K562 (cell line): Measurements from ENCODE around the gene PPM1G. TPM values are rescaled to one million over a fixed set of nuclear protein-coding genes. Genes with fewer than 3 reads are reported as not detected.
A peak's percentile ranks its signal among the peaks of the same experiment; 100 is the strongest.

Experiments used
- C11orf30 ChIP-seq: fragments of 450-650 bp; IDR thresholded peaks from 2 replicates; pipeline ENCODE4 v1.6.1; 2016; ENCODE audit warnings: low read depth, mild to moderate bottlenecking
- CBX8 ChIP-seq: fragments of 200-600 bp; sonication (generic); IDR thresholded peaks from 2 replicates; pipeline ENCODE4 v1.6.1; 2012; ENCODE audit warnings: borderline replicate concordance, mixed run types, low read depth, mild to moderate bottlenecking, moderate library complexity, mixed read lengths, low read length, control low read depth, inconsistent platforms; ENCODE audit not compliant: poor library complexity, severe bottlenecking; ENCODE audit errors: extremely low read depth
- E2F6 ChIP-seq, 2 experiments: IDR thresholded peaks; 2 replicates each; pipeline ENCODE4 v1.6.1; 2011; ENCODE audit warnings: borderline replicate concordance in 1 of 2, control low read depth in 1 of 2, low read depth in 1 of 2, low read length in 1 of 2, mild to moderate bottlenecking in 1 of 2, mixed read lengths in 1 of 2, moderate library complexity in 1 of 2; ENCODE audit not compliant: insufficient read depth in 1 of 2, insufficient read length in 1 of 2, poor library complexity in 1 of 2, severe bottlenecking in 1 of 2; ENCODE audit errors: extremely low read depth in 1 of 2
- ELF1 ChIP-seq: fragments of 200-800 bp; sonication (Bioruptor generic); IDR thresholded peaks from 2 replicates; pipeline ENCODE4 v1.6.1; 2016; ENCODE audit warnings: missing genetic modification characterization, missing compliant biosample characterization
- EWSR1 ChIP-seq: fragments of 450-650 bp; IDR thresholded peaks from 2 replicates; pipeline ENCODE4 v1.6.1; 2018; ENCODE audit warnings: borderline replicate concordance, mild to moderate bottlenecking, low read depth, moderate library complexity; ENCODE audit not compliant: partially characterized antibody
- GATAD2A ChIP-seq: fragments of 450-650 bp; IDR thresholded peaks from 2 replicates; pipeline ENCODE4 v1.6.1; 2017
- HDAC1 ChIP-seq, 2 experiments: fragments of 450-650 bp; IDR thresholded peaks; 2 replicates each; pipeline ENCODE4 v1.6.1; 2016 to 2017; ENCODE audit warnings: inconsistent platforms in 1 of 2, mild to moderate bottlenecking in 1 of 2, moderate library complexity in 1 of 2
- ID3 ChIP-seq, 2 experiments: fragments of 250-450 bp in 1 of 2; fragments of 450-650 bp in 1 of 2; sonication (Bioruptor Pico) in 1 of 2; IDR thresholded peaks; 2 replicates each; pipeline versions ENCODE4 v1.6.1 to v1.8.0; 2016 to 2021; ENCODE audit warnings: mild to moderate bottlenecking in 2 of 2, moderate library complexity in 2 of 2, missing compliant biosample characterization in 1 of 2, missing genetic modification characterization in 1 of 2
- MCM5 ChIP-seq: fragments of 450-650 bp; IDR thresholded peaks from 2 replicates; pipeline ENCODE4 v1.6.1; 2016; ENCODE audit warnings: low read depth
- MTF1 ChIP-seq: fragments of 250-450 bp; sonication (Bioruptor Pico); IDR thresholded peaks from 2 replicates; pipeline ENCODE4 v1.9.0; 2021; ENCODE audit warnings: moderate library complexity, mild to moderate bottlenecking, inconsistent platforms, borderline replicate concordance
- NCOA4 ChIP-seq: fragments of 450-650 bp; IDR thresholded peaks from 2 replicates; pipeline ENCODE4 v1.6.1; 2018; ENCODE audit warnings: mild to moderate bottlenecking; ENCODE audit not compliant: partially characterized antibody
- NFRKB ChIP-seq: fragments of 450-650 bp; IDR thresholded peaks from 2 replicates; pipeline ENCODE4 v1.6.1; 2016; ENCODE audit warnings: low read depth
- NR2C1 ChIP-seq, 2 experiments: fragments of 450-650 bp; IDR thresholded peaks; 2 replicates each; pipeline ENCODE4 v1.6.1; 2017; ENCODE audit warnings: mild to moderate bottlenecking in 2 of 2, antibody characterized with exemption in 1 of 2, inconsistent platforms in 1 of 2, missing compliant biosample characterization in 1 of 2, missing genetic modification characterization in 1 of 2
- PURB ChIP-seq: sonication (generic); formaldehyde crosslinking; IDR thresholded peaks from 2 replicates; pipeline ENCODE4 v1.9.0; 2021; ENCODE audit warnings: low read depth, mild to moderate bottlenecking, missing genetic modification reagents
- SOX6 ChIP-seq: fragments of 450-650 bp; IDR thresholded peaks from 2 replicates; pipeline ENCODE4 v1.6.1; 2014; ENCODE audit warnings: mild to moderate bottlenecking
- ZNF124 ChIP-seq: sonication (generic); formaldehyde crosslinking; IDR thresholded peaks from 2 replicates; pipeline ENCODE4 v1.8.1; 2022; ENCODE audit warnings: missing genetic modification reagents
- ZNF212 ChIP-seq: fragments of 450-650 bp; formaldehyde crosslinking; IDR thresholded peaks from 2 replicates; pipeline ENCODE4 v1.4.0; 2020; ENCODE audit warnings: mild to moderate bottlenecking
- ZNF3 ChIP-seq: fragments of 250-450 bp; sonication (Bioruptor Pico); IDR thresholded peaks from 2 replicates; pipeline ENCODE4 v1.5.0; 2021; ENCODE audit warnings: mild to moderate bottlenecking, moderate library complexity
- polyA plus RNA-seq, 8 experiments: library from polyadenylated mRNA; depleted of rRNA in 4 of 8; stranded (reverse) in 5 of 8; unstranded in 3 of 8; fragments of >200 nt; fragmentation: Nextera tagmentation in 2 of 8; fragmentation: Illumina TruSeq in 1 of 8; extraction: Ambion mirVana in 2 of 8; extraction: Trizol in 1 of 8; gene quantifications; 2 replicates each; pipeline versions ENCODE4 v1.2.1 to v1.2.3, GENCODE V29; 2011 to 2014; ENCODE audit warnings: inconsistent platforms in 1 of 8, missing spikeins in 1 of 8
- total RNA-seq, 7 experiments: library from RNA; depleted of rRNA in 6 of 7; stranded (reverse); fragments of >200 nt in 6 of 7; fragmentation: Illumina TruSeq in 2 of 7; extraction: Trizol in 2 of 7; gene quantifications; 2 replicates each; pipeline versions ENCODE4 v1.2.1 to v1.2.3, GENCODE V29; 2011 to 2021; ENCODE audit warnings: low replicate concordance in 1 of 7
- TF ChIP-seq, protein P1 (sequence below): sonication (generic); formaldehyde crosslinking; IDR thresholded peaks from 2 replicates; pipeline ENCODE4 v1.8.0; 2022; ENCODE audit warnings: mild to moderate bottlenecking, missing genetic modification reagents

The PPM1G gene
- total and polyA plus RNA-seq, 9 of the 15 experiments (the other 6 are each of a cell fraction or from before 2014, with no cell fraction given) = 61.7 to 230 (median 153) TPM

- TF ChIP-seq ELF1 (tag) = no peak; the same call in 1 of the 2 replicates
- no peak for TF ChIP-seq MCM5
- TF ChIP-seq PURB (CRISPR knock-in tag) = no peak
- TF ChIP-seq E2F6 (IDR thresholded peaks at IDR 0.05; ENCODE audit: borderline replicate concordance in 1 of 2, extremely low read depth in 1 of 2, insufficient read depth in 1 of 2, insufficient read length in 1 of 2, low read depth in 1 of 2, low read length in 1 of 2, poor library complexity in 1 of 2, severe bottlenecking in 1 of 2) = peak; percentile 61 to 93
- TF ChIP-seq MTF1 (CRISPR knock-in tag) = no peak
- TF ChIP-seq ID3 (CRISPR knock-in tag; IDR thresholded peaks at IDR 0.05) = no peak
- TF ChIP-seq ID3 (tag; IDR thresholded peaks at IDR 0.05) = no peak
- no peak for TF ChIP-seq NFRKB
- TF ChIP-seq ZNF3 (CRISPR knock-in tag) = no peak
- TF ChIP-seq CBX8 = no peak
- TF ChIP-seq HDAC1 (IDR thresholded peaks at IDR 0.05) = 0 out of 4 replicates have a peak, but pooled peaks of 1 of the 2 experiments have one; percentile 33
- TF ChIP-seq, protein P1, sequence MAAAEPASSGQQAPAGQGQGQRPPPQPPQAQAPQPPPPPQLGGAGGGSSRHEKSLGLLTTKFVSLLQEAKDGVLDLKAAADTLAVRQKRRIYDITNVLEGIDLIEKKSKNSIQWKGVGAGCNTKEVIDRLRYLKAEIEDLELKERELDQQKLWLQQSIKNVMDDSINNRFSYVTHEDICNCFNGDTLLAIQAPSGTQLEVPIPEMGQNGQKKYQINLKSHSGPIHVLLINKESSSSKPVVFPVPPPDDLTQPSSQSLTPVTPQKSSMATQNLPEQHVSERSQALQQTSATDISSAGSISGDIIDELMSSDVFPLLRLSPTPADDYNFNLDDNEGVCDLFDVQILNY (CRISPR knock-in tag) = no peak
- TF ChIP-seq NCOA4 = no peak
- TF ChIP-seq ZNF124 = no peak
- no peak for TF ChIP-seq EWSR1
- no peak for TF ChIP-seq GATAD2A
- TF ChIP-seq ZNF212 (CRISPR knock-in tag) = no peak
- TF ChIP-seq C11orf30 = no peak
- no peak; the same call in 1 of the 2 replicates for TF ChIP-seq SOX6
- TF ChIP-seq NR2C1 (IDR thresholded peaks at IDR 0.05) = no peak
- no peak for TF ChIP-seq NR2C1 (tag; IDR thresholded peaks at IDR 0.05)
Measured at GRCh38 chr2:27428978-27429541, 19.7 kb upstream of the PPM1G start (continued).
